Measurements from ENCODE around the gene KCNIP4.

DNA sequence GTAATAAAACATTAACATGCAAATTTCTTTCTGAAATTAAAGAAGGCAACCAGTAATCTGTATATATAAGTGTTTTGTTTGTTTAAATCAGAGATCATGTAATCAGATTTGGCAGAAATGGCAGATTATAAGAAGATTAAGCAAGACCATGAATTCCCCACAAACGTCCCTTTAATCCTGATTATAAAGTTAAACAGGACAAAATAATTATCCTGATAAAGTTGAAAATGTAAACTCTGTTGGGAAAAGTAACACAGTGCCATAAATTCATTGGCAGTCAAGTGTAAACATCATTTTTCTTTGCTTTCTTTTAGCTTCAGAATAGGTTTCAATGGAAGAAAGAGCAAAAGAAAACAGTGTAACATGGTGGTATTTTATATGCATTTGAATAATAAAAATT is 256.3 kb downstream of the KCNIP4 start:
- TF ChIP-seq CTCF (IDR thresholded peaks at IDR 0.05) = no peak
- TF ChIP-seq POLR2A (IDR thresholded peaks at IDR 0.05) = no peak
